ENCODE results near the gene LELP1. TPM values are rescaled to one million over a fixed set of nuclear protein-coding genes. Genes with fewer than 3 reads are reported as not detected.

The LELP1 gene
- polyA plus RNA-seq, 4 donors = not detected

Other genes with a start within 250 kb of the LELP1 start
- not detected for gene SPRR4, start 232.8 kb upstream of the LELP1 start, polyA plus RNA-seq
- not detected for gene SPRR1A, start 219.3 kb upstream of the LELP1 start, polyA plus RNA-seq
- 10 to 100 TPM in 2 of 4 donors, 1 to 10 TPM in 1, not detected in 1; 3.0 to 16.1 (median 10.3) TPM for gene SPRR3, start 201.7 kb upstream of the LELP1 start, polyA plus RNA-seq
- 1 to 10 TPM in 2 of 4 donors, under 1 TPM in 1, not detected in 1; 0.27 to 3.2 (median 1.6) TPM for gene SPRR1B, start 172.2 kb upstream of the LELP1 start, polyA plus RNA-seq
- under 1 TPM in 1 of 4 donors, not detected in 3; 0.49 TPM for gene SPRR2D, start 162.3 kb upstream of the LELP1 start, polyA plus RNA-seq
- 1 to 10 TPM in 2 of 4 donors, under 1 TPM in 1, not detected in 1; 0.67 to 2.2 (median 2.0) TPM for gene SPRR2A, start 145.9 kb upstream of the LELP1 start, polyA plus RNA-seq
- gene SPRR2B, start 131.8 kb upstream of the LELP1 start, polyA plus RNA-seq = not detected
- gene SPRR2E, start 108.9 kb upstream of the LELP1 start, polyA plus RNA-seq = 1 to 10 TPM in 1 of 4 donors, under 1 TPM in 1, not detected in 2; 0.24 to 2.2 TPM
- gene SPRR2F, start 89.9 kb upstream of the LELP1 start, polyA plus RNA-seq = under 1 TPM in 1 of 4 donors, not detected in 3; 0.10 TPM
- not detected for gene SPRR2G, start 52.5 kb upstream of the LELP1 start, polyA plus RNA-seq
- not detected for gene PRR9, start 14.2 kb downstream of the LELP1 start, polyA plus RNA-seq
- gene LORICRIN, start 56.3 kb downstream of the LELP1 start, polyA plus RNA-seq = not detected
- gene PGLYRP3, start 109.5 kb downstream of the LELP1 start, polyA plus RNA-seq = under 1 TPM in 1 of 4 donors, not detected in 3; 0.07 TPM
- gene PGLYRP4, start 145.4 kb downstream of the LELP1 start, polyA plus RNA-seq = under 1 TPM in 2 of 4 donors, not detected in 2; 0.18 to 0.33 TPM
- gene S100A9, start 154.4 kb downstream of the LELP1 start, polyA plus RNA-seq = 100 to 1,000 TPM in 2 of 4 donors, 10 to 100 TPM in 2; 57.0 to 509 (median 97.5) TPM
- gene S100A12, start 172.2 kb downstream of the LELP1 start, polyA plus RNA-seq = 1 to 10 TPM in 2 of 4 donors, under 1 TPM in 1, not detected in 1; 0.85 to 6.7 (median 2.8) TPM
- gene S100A8, start 187.6 kb downstream of the LELP1 start, polyA plus RNA-seq = 100 to 1,000 TPM in 2 of 4 donors, 10 to 100 TPM in 2; 10.2 to 208 (median 86.3) TPM
- gene S100A7A, start 213.1 kb downstream of the LELP1 start, polyA plus RNA-seq = not detected